ENCODE results near the gene NAT9.

NAT9 gene

GRCh38 chr17:74790161-74791058, 14.3 kb upstream of the NAT9 start:
- Histone ChIP-seq H3K9me3 (ENCODE audit: low read length) (no peaks in the 10 kb centered on the region), H3K27me3 (ENCODE audit: insufficient read depth, low read length) (no peaks in the 10 kb centered on the region), H3K4me1 (ENCODE audit: insufficient read depth, low read length, severe bottlenecking) (no peaks in the 10 kb centered on the region), H3K79me2 (ENCODE audit: insufficient read depth, low read length) (no peaks in the 10 kb centered on the region), H3K27ac (ENCODE audit: low read depth, low read length, poor library complexity, severe bottlenecking) (no peak overlapping the region), H3K36me3 (ENCODE audit: insufficient read depth, low read length) (peaks cover 4% of the 10 kb centered on the region; the same call in 1 of the 2 replicates), H3K9ac (ENCODE audit: low read length) (no peak overlapping the region), H3K9me2 (ENCODE audit: low read depth, low read length) (no peaks in the 10 kb centered on the region), H3K4me3 (ENCODE audit: low read depth, low read length, poor library complexity, severe bottlenecking) (no peak overlapping the region), H3F3A (ENCODE audit: insufficient read depth, low read length) (no peaks in the 10 kb centered on the region), H2AFZ (ENCODE audit: low read length) (no peak overlapping the region), H3K4me2 (ENCODE audit: low read length) (no peak overlapping the region), H4K20me1 (ENCODE audit: insufficient read depth, low read length) (no peaks in the 10 kb centered on the region)
- no peak for TF ChIP-seq CTCF (IDR thresholded peaks at IDR 0.05; ENCODE audit: low read length)
- TF ChIP-seq EZH2 (IDR thresholded peaks at IDR 0.05; ENCODE audit: borderline replicate concordance, low read length) = no peak

GRCh38 chr17:74786431-74787055, 10.4 kb upstream of the NAT9 start:
- H3F3A ChIP-seq (ENCODE audit: insufficient read depth, low read length) = no peaks in the 10 kb centered on the region
- no peak overlapping the region for H2AFZ ChIP-seq (ENCODE audit: low read length)
- H3K27ac ChIP-seq (ENCODE audit: low read depth, low read length, poor library complexity, severe bottlenecking) = no peak overlapping the region
- 0 out of 2 replicates have a peak, but pooled peaks cover 5% of the 10 kb centered on the region for H3K36me3 ChIP-seq (ENCODE audit: insufficient read depth, low read length)
- H3K79me2 ChIP-seq (ENCODE audit: insufficient read depth, low read length) = no peaks in the 10 kb centered on the region
- no peak overlapping the region for H3K9ac ChIP-seq (ENCODE audit: low read length)
- no peaks in the 10 kb centered on the region for H3K9me3 ChIP-seq (ENCODE audit: low read length)
- H3K4me2 ChIP-seq (ENCODE audit: low read length) = no peak overlapping the region
- no peaks in the 10 kb centered on the region for H3K9me2 ChIP-seq (ENCODE audit: low read depth, low read length)
- H4K20me1 ChIP-seq (ENCODE audit: insufficient read depth, low read length) = no peaks in the 10 kb centered on the region
- H3K27me3 ChIP-seq (ENCODE audit: insufficient read depth, low read length) = no peaks in the 10 kb centered on the region
- H3K4me3 ChIP-seq (ENCODE audit: low read depth, low read length, poor library complexity, severe bottlenecking) = no peak overlapping the region
- TF ChIP-seq EZH2 (IDR thresholded peaks at IDR 0.05; ENCODE audit: borderline replicate concordance, low read length) (no peak), CTCF (IDR thresholded peaks at IDR 0.05; ENCODE audit: low read length) (no peak)
- H3K4me1 ChIP-seq (ENCODE audit: insufficient read depth, low read length, severe bottlenecking) = peaks cover 15% of the 10 kb centered on the region

GRCh38 chr17:74785981-74786360, 9.8 kb upstream of the NAT9 start:
- Histone ChIP-seq H3K4me3 (ENCODE audit: low read depth, low read length, poor library complexity, severe bottlenecking) (no peak overlapping the region), H3K9ac (ENCODE audit: low read length) (no peak overlapping the region), H3K27me3 (ENCODE audit: insufficient read depth, low read length) (no peaks in the 10 kb centered on the region), H3K36me3 (ENCODE audit: insufficient read depth, low read length) (0 out of 2 replicates have a peak, but pooled peaks cover 5% of the 10 kb centered on the region), H3K4me2 (ENCODE audit: low read length) (no peak overlapping the region), H2AFZ (ENCODE audit: low read length) (no peak overlapping the region), H4K20me1 (ENCODE audit: insufficient read depth, low read length) (no peaks in the 10 kb centered on the region), H3K79me2 (ENCODE audit: insufficient read depth, low read length) (no peaks in the 10 kb centered on the region), H3F3A (ENCODE audit: insufficient read depth, low read length) (no peaks in the 10 kb centered on the region), H3K9me3 (ENCODE audit: low read length) (no peaks in the 10 kb centered on the region), H3K9me2 (ENCODE audit: low read depth, low read length) (no peaks in the 10 kb centered on the region), H3K27ac (ENCODE audit: low read depth, low read length, poor library complexity, severe bottlenecking) (no peak overlapping the region), H3K4me1 (ENCODE audit: insufficient read depth, low read length, severe bottlenecking) (peaks cover 15% of the 10 kb centered on the region)
- TF ChIP-seq EZH2 (IDR thresholded peaks at IDR 0.05; ENCODE audit: borderline replicate concordance, low read length) (no peak), CTCF (IDR thresholded peaks at IDR 0.05; ENCODE audit: low read length) (no peak)

All from OCI-LY1 (cell line).